ENCODE results near the gene NELL1. TPM values are rescaled to one million over a fixed set of nuclear protein-coding genes. Genes with fewer than 3 reads are reported as not detected.
A peak's percentile ranks its signal among the peaks of the same experiment; 100 is the strongest.

NELL1 gene
- total and polyA plus RNA-seq, 2 donors from 2014 or later, result 0.31 to 14.8 TPM

GRCh38 chr11:21119411-21119810 lies 450.0 kb downstream of the NELL1 start:
- Histone ChIP-seq H3K27ac (ENCODE audit: low read depth in 2 of 2, low read length in 2 of 2) (no peak overlapping the region), H3K4me3 (ENCODE audit: low read length in 3 of 3) (no peak overlapping the region), H3K27me3 (ENCODE audit: control insufficient read depth, insufficient read depth, low read length) (no peaks in the 10 kb centered on the region), H3K9ac (ENCODE audit: low read length in 3 of 3) (no peak overlapping the region), H3K9me3 (ENCODE audit: control insufficient read depth in 2 of 3, insufficient read depth in 1 of 3, low read length in 3 of 3) (no peaks in the 10 kb centered on the region), H3K36me3 (ENCODE audit: control insufficient read depth in 2 of 3, insufficient read depth in 3 of 3, low read length in 3 of 3) (no peaks in the 10 kb centered on the region), H3K4me1 (ENCODE audit: control insufficient read depth in 2 of 3, insufficient read depth in 2 of 3, low read depth in 1 of 3, low read length in 3 of 3) (no peaks in the 10 kb centered on the region)
- DNase-seq (peak in 3 of 5 donors; percentile 33 to 72 (median 68)), FAIRE-seq (no peak)
- no peak for TF ChIP-seq CTCF (IDR thresholded peaks at IDR 0.05; ENCODE audit: borderline replicate concordance, extremely low read depth, insufficient read depth)
- intact Hi-C loops (cut with DNase I), result no loop called here

GRCh38 chr11:21121991-21122390 lies 452.6 kb downstream of the NELL1 start:
- H3K36me3 ChIP-seq (ENCODE audit: control insufficient read depth in 2 of 3, insufficient read depth in 3 of 3, low read length in 3 of 3), result no peaks in the 10 kb centered on the region
- no peak overlapping the region for H3K9ac ChIP-seq (ENCODE audit: low read length in 3 of 3)
- H3K9me3 ChIP-seq (ENCODE audit: control insufficient read depth in 2 of 3, insufficient read depth in 1 of 3, low read length in 3 of 3), result no peaks in the 10 kb centered on the region
- DNase-seq (no peak), FAIRE-seq (no peak)
- intact Hi-C loops (cut with DNase I), result no loop called here
- H3K27me3 ChIP-seq (ENCODE audit: control insufficient read depth, insufficient read depth, low read length), result no peaks in the 10 kb centered on the region
- no peak for TF ChIP-seq CTCF (IDR thresholded peaks at IDR 0.05; ENCODE audit: borderline replicate concordance, extremely low read depth, insufficient read depth)
- no peak overlapping the region for H3K27ac ChIP-seq (ENCODE audit: low read depth in 2 of 2, low read length in 2 of 2)
- peaks cover 0 to 17% (median 0%) of the 10 kb centered on the region in 3 donors for H3K4me1 ChIP-seq (ENCODE audit: control insufficient read depth in 2 of 3, insufficient read depth in 2 of 3, low read depth in 1 of 3, low read length in 3 of 3)
- H3K4me3 ChIP-seq (ENCODE audit: low read length in 3 of 3), result no peak overlapping the region

GRCh38 chr11:21122523-21122922 lies 453.1 kb downstream of the NELL1 start:
- intact Hi-C loops (cut with DNase I), result no loop called here
- Histone ChIP-seq H3K9ac (ENCODE audit: low read length in 3 of 3) (no peak overlapping the region), H3K27me3 (ENCODE audit: control insufficient read depth, insufficient read depth, low read length) (no peaks in the 10 kb centered on the region), H3K4me1 (ENCODE audit: control insufficient read depth in 2 of 3, insufficient read depth in 2 of 3, low read depth in 1 of 3, low read length in 3 of 3) (peaks cover 0 to 17% (median 0%) of the 10 kb centered on the region in 3 donors), H3K4me3 (ENCODE audit: low read length in 3 of 3) (no peak overlapping the region), H3K9me3 (ENCODE audit: control insufficient read depth in 2 of 3, insufficient read depth in 1 of 3, low read length in 3 of 3) (no peaks in the 10 kb centered on the region), H3K36me3 (ENCODE audit: control insufficient read depth in 2 of 3, insufficient read depth in 3 of 3, low read length in 3 of 3) (no peaks in the 10 kb centered on the region), H3K27ac (ENCODE audit: low read depth in 2 of 2, low read length in 2 of 2) (no peak overlapping the region)
- DNase-seq (no peak), FAIRE-seq (no peak)
- TF ChIP-seq CTCF (IDR thresholded peaks at IDR 0.05; ENCODE audit: borderline replicate concordance, extremely low read depth, insufficient read depth), result no peak

- Histone ChIP-seq H3K4me1 (ENCODE audit: control insufficient read depth in 2 of 3, insufficient read depth in 2 of 3, low read depth in 1 of 3, low read length in 3 of 3) (no peaks in the 10 kb centered on the region), H3K9me3 (ENCODE audit: control insufficient read depth in 2 of 3, insufficient read depth in 1 of 3, low read length in 3 of 3) (no peaks in the 10 kb centered on the region), H3K36me3 (ENCODE audit: control insufficient read depth in 2 of 3, insufficient read depth in 3 of 3, low read length in 3 of 3) (no peaks in the 10 kb centered on the region), H3K9ac (ENCODE audit: low read length in 3 of 3) (no peak overlapping the region), H3K4me3 (ENCODE audit: low read length in 3 of 3) (no peak overlapping the region), H3K27ac (ENCODE audit: low read depth in 2 of 2, low read length in 2 of 2) (no peak overlapping the region), H3K27me3 (ENCODE audit: control insufficient read depth, insufficient read depth, low read length) (no peaks in the 10 kb centered on the region)
- peak in 1 of 5 donors; percentile 48 for DNase-seq
- FAIRE-seq, result no peak
- no peak for TF ChIP-seq CTCF (IDR thresholded peaks at IDR 0.05; ENCODE audit: borderline replicate concordance, extremely low read depth, insufficient read depth)
- intact Hi-C loops (cut with DNase I), result no loop called here
Observed at GRCh38 chr11:21132146-21132720, 462.8 kb downstream of the NELL1 start.

Data from kidney (tissue), 14 donors.